Lung (tissue), 12 donors: ENCODE results near the gene SMLR1. TPM values are rescaled to one million over a fixed set of nuclear protein-coding genes. Genes with fewer than 3 reads are reported as not detected.

Source experiments
- ATAC-seq: fragments of 200-7000 bp; cut with Tn5 transposase; one replicate; pipeline ENCODE4 v1.9.1; 2020; ENCODE audit warnings: moderate number of reproducible peaks; ENCODE audit not compliant: insufficient read depth, low FRiP score
- DNase-seq, 3 donors: peaks; one replicate each; pipeline ENCODE4 v3.0.0-alpha.2; 2013 to 2017
- H3K27ac ChIP-seq, 2 donors: one replicate each; pipeline ENCODE4 v1.5.1; 2013; ENCODE audit warnings: mild to moderate bottlenecking in 2 of 2, moderate library complexity in 2 of 2, control low read depth in 1 of 2, inconsistent platforms in 1 of 2, low read depth in 1 of 2, low read length in 1 of 2
- H3K27me3 ChIP-seq, 3 donors: one replicate each; pipeline ENCODE4 v1.5.1; 2013; ENCODE audit warnings: low read length in 2 of 3; ENCODE audit not compliant: control insufficient read depth in 3 of 3, insufficient read depth in 3 of 3
- H3K36me3 ChIP-seq, 4 donors: one replicate each; pipeline ENCODE4 v1.5.1; 2013; ENCODE audit warnings: low read length in 4 of 4, mild to moderate bottlenecking in 1 of 4, moderate library complexity in 1 of 4; ENCODE audit not compliant: control insufficient read depth in 4 of 4, insufficient read depth in 4 of 4
- H3K4me1 ChIP-seq, 5 donors: one replicate each; pipeline ENCODE4 v1.5.1; 2013; ENCODE audit warnings: low read length in 5 of 5, mild to moderate bottlenecking in 2 of 5, moderate library complexity in 1 of 5; ENCODE audit not compliant: control insufficient read depth in 5 of 5, insufficient read depth in 5 of 5
- H3K4me3 ChIP-seq: one replicate; pipeline ENCODE4 v1.5.1; 2013; ENCODE audit warnings: mild to moderate bottlenecking, control low read depth, moderate library complexity
- H3K9ac ChIP-seq, 2 donors: one replicate each; pipeline ENCODE4 v1.5.1; 2013; ENCODE audit warnings: low read length in 2 of 2, control low read depth in 1 of 2; ENCODE audit not compliant: insufficient read depth in 1 of 2
- H3K9me3 ChIP-seq, 4 donors: one replicate each; pipeline ENCODE4 v1.5.1; 2013; ENCODE audit warnings: low read length in 3 of 4, mild to moderate bottlenecking in 1 of 4, moderate library complexity in 1 of 4; ENCODE audit not compliant: control insufficient read depth in 4 of 4, insufficient read depth in 3 of 4
- WGBS, 2 donors: extraction: QIAGEN DNeasy Blood & Tissue Kit; methylation state at CpG; one replicate each; pipeline ENCODE4 v1.1.7; 2013; 5-methylcytosine and 5-hydroxymethylcytosine counted together
- polyA plus RNA-seq, 2 donors: library from polyadenylated mRNA; stranded (reverse); fragments of 200-250 nt; gene quantifications; one replicate each; pipeline ENCODE4 v1.2.1, GENCODE V29; 2013
- total RNA-seq, 2 donors: library from RNA; depleted of rRNA in 1 of 2; stranded (reverse); fragments of >200 nt in 1 of 2; gene quantifications; one replicate each; pipeline ENCODE4 v1.2.1, GENCODE V29; 2014 to 2021
- TF ChIP-seq, protein P1 (sequence below): IDR thresholded peaks from 2 replicates; pipeline ENCODE4 v1.5.1; 2012; ENCODE audit warnings: mild to moderate bottlenecking; ENCODE audit errors: control extremely low read depth, extremely low read depth
- donor health status: control.
- donor health status: control.
- donor health status: Bipolar disorder and iron deficiency.
- donor health status: healthy.
- donor health status: DM: yes; HTN: yes; CAD: no.

The SMLR1 gene
- total and polyA plus RNA-seq, 4 donors, result not detected

DNA sequence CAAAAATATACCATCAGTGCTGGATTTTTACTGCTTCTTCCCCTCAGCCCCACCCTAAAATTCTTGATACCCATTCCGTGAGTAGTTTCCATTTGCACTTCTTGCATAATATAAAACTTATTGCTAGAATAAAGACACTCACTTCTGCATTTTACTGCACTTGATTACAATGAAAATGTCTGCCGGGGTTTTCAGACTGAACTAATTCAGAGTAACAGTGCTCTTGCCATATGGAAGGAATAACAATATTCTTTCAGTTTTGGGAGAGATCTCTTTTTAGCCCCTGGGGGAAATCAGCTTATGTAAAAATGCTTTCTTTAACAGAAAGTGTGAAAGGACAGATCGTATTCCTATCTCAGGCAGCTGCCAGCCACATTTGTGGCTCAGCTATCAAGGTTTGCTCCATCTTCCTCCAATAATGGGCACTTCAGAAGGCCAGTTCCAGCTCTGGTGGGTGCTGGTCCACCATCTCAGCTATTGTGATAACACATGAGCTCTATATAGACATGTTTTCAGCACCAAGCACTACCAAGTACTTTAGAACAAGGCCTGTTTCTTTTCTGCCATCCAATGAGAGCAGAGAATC lies 8.9 kb downstream of the SMLR1 start:
- H3K36me3 ChIP-seq, result peaks cover 0 to 4% (median under 1%) of the 10 kb centered on the region in 4 donors
- no peak overlapping the region for H3K27ac ChIP-seq
- H3K9ac ChIP-seq, result no peak overlapping the region
- no peaks in the 10 kb centered on the region for H3K27me3 ChIP-seq
- DNase-seq (no peak), ATAC-seq (no peak)
- H3K4me1 ChIP-seq, result no peaks in the 10 kb centered on the region
- no peaks in the 10 kb centered on the region for H3K9me3 ChIP-seq
- no peak overlapping the region for H3K4me3 ChIP-seq
- TF ChIP-seq, protein P1, sequence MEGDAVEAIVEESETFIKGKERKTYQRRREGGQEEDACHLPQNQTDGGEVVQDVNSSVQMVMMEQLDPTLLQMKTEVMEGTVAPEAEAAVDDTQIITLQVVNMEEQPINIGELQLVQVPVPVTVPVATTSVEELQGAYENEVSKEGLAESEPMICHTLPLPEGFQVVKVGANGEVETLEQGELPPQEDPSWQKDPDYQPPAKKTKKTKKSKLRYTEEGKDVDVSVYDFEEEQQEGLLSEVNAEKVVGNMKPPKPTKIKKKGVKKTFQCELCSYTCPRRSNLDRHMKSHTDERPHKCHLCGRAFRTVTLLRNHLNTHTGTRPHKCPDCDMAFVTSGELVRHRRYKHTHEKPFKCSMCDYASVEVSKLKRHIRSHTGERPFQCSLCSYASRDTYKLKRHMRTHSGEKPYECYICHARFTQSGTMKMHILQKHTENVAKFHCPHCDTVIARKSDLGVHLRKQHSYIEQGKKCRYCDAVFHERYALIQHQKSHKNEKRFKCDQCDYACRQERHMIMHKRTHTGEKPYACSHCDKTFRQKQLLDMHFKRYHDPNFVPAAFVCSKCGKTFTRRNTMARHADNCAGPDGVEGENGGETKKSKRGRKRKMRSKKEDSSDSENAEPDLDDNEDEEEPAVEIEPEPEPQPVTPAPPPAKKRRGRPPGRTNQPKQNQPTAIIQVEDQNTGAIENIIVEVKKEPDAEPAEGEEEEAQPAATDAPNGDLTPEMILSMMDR, result no peak
- WGBS, 2 donors, result 66 to 81% methylated on average over 3 of the region's 3 CpGs

DNA sequence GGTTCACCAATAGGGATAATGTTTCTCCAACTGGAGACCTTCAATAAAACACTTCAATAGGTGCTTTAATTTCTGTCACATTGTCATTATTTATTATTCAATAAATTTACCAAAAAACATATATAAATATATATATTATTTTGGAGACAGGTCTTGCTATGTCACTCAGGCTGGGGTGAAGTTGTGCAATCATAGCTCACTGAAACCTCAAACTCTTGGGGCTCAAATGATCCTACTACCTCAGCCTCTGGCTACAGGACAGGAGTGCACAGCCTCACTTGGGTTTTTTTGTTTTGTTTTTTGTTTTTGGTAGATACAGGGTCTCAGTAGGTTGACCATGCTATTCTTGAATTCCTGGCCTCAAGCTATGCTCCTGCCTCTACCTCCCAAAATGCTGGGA lies 9.9 kb downstream of the SMLR1 start:
- Histone ChIP-seq H3K4me3 (no peak overlapping the region), H3K27ac (no peak overlapping the region), H3K36me3 (peaks cover 0 to 3% (median under 1%) of the 10 kb centered on the region in 4 donors), H3K9ac (no peak overlapping the region), H3K27me3 (no peaks in the 10 kb centered on the region), H3K9me3 (no peaks in the 10 kb centered on the region), H3K4me1 (no peaks in the 10 kb centered on the region)
- TF ChIP-seq, protein P1, result no peak
- DNase-seq (no peak), ATAC-seq (no peak)

DNA sequence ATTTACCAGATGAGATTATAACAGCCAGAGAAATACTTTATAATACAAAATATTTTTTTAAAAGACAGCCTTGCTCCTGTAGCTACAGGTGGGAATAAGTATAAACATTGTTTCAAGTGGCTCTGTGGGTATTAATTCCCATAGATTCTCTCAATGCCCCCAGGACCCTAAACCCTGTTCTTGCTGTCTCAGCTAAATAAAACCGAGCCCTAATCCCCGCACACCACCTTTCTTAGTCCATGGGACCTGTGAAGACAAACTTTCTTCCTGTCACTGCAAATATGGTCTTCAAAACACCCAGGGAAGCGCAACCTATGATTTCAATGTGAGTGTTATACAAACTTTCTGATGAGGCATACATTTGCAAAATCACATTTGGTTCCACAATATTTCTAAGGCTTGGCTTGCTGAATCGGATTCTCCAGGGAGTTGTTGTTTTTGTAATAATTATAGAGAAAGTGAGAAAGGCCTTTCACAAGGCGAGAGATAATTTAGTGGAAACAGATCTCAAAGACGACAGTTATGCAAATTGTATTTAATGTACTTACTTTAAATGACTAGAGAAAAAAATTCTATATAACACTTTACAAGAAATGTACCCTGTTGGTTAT lies 11.1 kb downstream of the SMLR1 start:
- Histone ChIP-seq H3K27ac (no peak overlapping the region), H3K9me3 (no peaks in the 10 kb centered on the region), H3K4me1 (no peaks in the 10 kb centered on the region), H3K9ac (no peak overlapping the region), H3K4me3 (no peak overlapping the region), H3K27me3 (no peaks in the 10 kb centered on the region), H3K36me3 (peaks cover 0 to 3% (median under 1%) of the 10 kb centered on the region in 4 donors)
- DNase-seq, result no peak
- TF ChIP-seq, protein P1, result no peak
- WGBS, 2 donors, result 91% methylated on average over 6 of the region's 6 CpGs
- ATAC-seq, result no peak
